IPS-15b (cell line): ENCODE results near the gene BCAR1.
"Not testable (repeated sequence)": the region's sequence is repeated elsewhere in the genome, so short reads cannot be mapped to it uniquely, and the experiment has no call there.

ENCODE experiments used
- H3K27me3 ChIP-seq: one replicate; pipeline ENCODE4 v1.6.1; 2013; ENCODE audit warnings: low read length; ENCODE audit not compliant: control insufficient read depth, insufficient read depth
- H3K36me3 ChIP-seq: one replicate; pipeline ENCODE4 v1.6.1; 2013; ENCODE audit warnings: low read length; ENCODE audit not compliant: control insufficient read depth, insufficient read depth
- H3K4me1 ChIP-seq: one replicate; pipeline ENCODE4 v1.6.1; 2013; ENCODE audit warnings: mild to moderate bottlenecking, low read length; ENCODE audit not compliant: control insufficient read depth, insufficient read depth
- H3K4me3 ChIP-seq: one replicate; pipeline ENCODE4 v1.5.1; 2013; ENCODE audit warnings: low read depth, low read length
- H3K9ac ChIP-seq: one replicate; pipeline ENCODE4 v1.6.1; 2013; ENCODE audit warnings: low read depth, mild to moderate bottlenecking, low read length
- H3K9me3 ChIP-seq: one replicate; pipeline ENCODE4 v1.6.1; 2013; ENCODE audit warnings: mild to moderate bottlenecking, low read length; ENCODE audit not compliant: control insufficient read depth, insufficient read depth

Gene BCAR1

GRCh38 chr16:75240633-75241032 is 10.8 kb downstream of the BCAR1 start:
- not testable (repeated sequence) for H3K9me3 ChIP-seq, H3K9ac ChIP-seq, H3K4me3 ChIP-seq, H3K4me1 ChIP-seq, H3K27me3 ChIP-seq
- peaks cover 59% of the 10 kb centered on the region for H3K36me3 ChIP-seq

- peaks cover 69% of the 10 kb centered on the region for H3K36me3 ChIP-seq
- H3K27me3 ChIP-seq = no peaks in the 10 kb centered on the region
- no peak overlapping the region for H3K9ac ChIP-seq
- no peaks in the 10 kb centered on the region for H3K9me3 ChIP-seq
- peaks cover 4% of the 10 kb centered on the region for H3K4me1 ChIP-seq
- no peak overlapping the region for H3K4me3 ChIP-seq
Measured at GRCh38 chr16:75239542-75240122, 11.8 kb downstream of the BCAR1 start.

GRCh38 chr16:75238853-75239541 is 12.4 kb downstream of the BCAR1 start:
- H3K27me3 ChIP-seq = no peaks in the 10 kb centered on the region
- no peaks in the 10 kb centered on the region for H3K9me3 ChIP-seq
- no peaks in the 10 kb centered on the region for H3K4me1 ChIP-seq
- H3K4me3 ChIP-seq = no peak overlapping the region
- peak overlapping the region; percentile 47 for H3K9ac ChIP-seq
- peaks cover 71% of the 10 kb centered on the region for H3K36me3 ChIP-seq

GRCh38 chr16:75238132-75238852 is 13.1 kb downstream of the BCAR1 start:
- H3K9ac ChIP-seq = peak overlapping the region; percentile 47
- H3K4me1 ChIP-seq = no peaks in the 10 kb centered on the region
- H3K36me3 ChIP-seq = peaks cover 68% of the 10 kb centered on the region
- H3K4me3 ChIP-seq = no peak overlapping the region
- no peaks in the 10 kb centered on the region for H3K9me3 ChIP-seq
- no peaks in the 10 kb centered on the region for H3K27me3 ChIP-seq

- no peaks in the 10 kb centered on the region for H3K4me1 ChIP-seq
- no peaks in the 10 kb centered on the region for H3K9me3 ChIP-seq
- no peaks in the 10 kb centered on the region for H3K27me3 ChIP-seq
- H3K9ac ChIP-seq = no peak overlapping the region
- H3K4me3 ChIP-seq = no peak overlapping the region
- peaks cover 69% of the 10 kb centered on the region for H3K36me3 ChIP-seq
Measured at GRCh38 chr16:75237398-75238131, 13.9 kb downstream of the BCAR1 start.

- no peaks in the 10 kb centered on the region for H3K4me1 ChIP-seq
- no peak overlapping the region for H3K9ac ChIP-seq
- H3K4me3 ChIP-seq = no peak overlapping the region
- no peaks in the 10 kb centered on the region for H3K27me3 ChIP-seq
- H3K9me3 ChIP-seq = no peaks in the 10 kb centered on the region
- peaks cover 66% of the 10 kb centered on the region for H3K36me3 ChIP-seq
Measured at GRCh38 chr16:75236736-75237397, 14.6 kb downstream of the BCAR1 start.

- peaks cover 62% of the 10 kb centered on the region for H3K36me3 ChIP-seq
Measured at GRCh38 chr16:75236232-75236631, 15.2 kb downstream of the BCAR1 start.

GRCh38 chr16:75235721-75236193 is 15.7 kb downstream of the BCAR1 start:
- H3K4me3 ChIP-seq = no peak overlapping the region
- H3K9me3 ChIP-seq = no peaks in the 10 kb centered on the region
- H3K4me1 ChIP-seq = no peaks in the 10 kb centered on the region
- no peak overlapping the region for H3K9ac ChIP-seq
- H3K27me3 ChIP-seq = no peaks in the 10 kb centered on the region
- peaks cover 58% of the 10 kb centered on the region for H3K36me3 ChIP-seq

More at GRCh38 chr16:75236232-75236631, 15.2 kb downstream of the BCAR1 start:
- no peaks in the 10 kb centered on the region for H3K27me3 ChIP-seq
- no peaks in the 10 kb centered on the region for H3K9me3 ChIP-seq
- no peak overlapping the region for H3K9ac ChIP-seq
- no peak overlapping the region for H3K4me3 ChIP-seq
- no peaks in the 10 kb centered on the region for H3K4me1 ChIP-seq

- Histone ChIP-seq H3K27me3 (no peaks in the 10 kb centered on the region), H3K9ac (no peak overlapping the region), H3K4me1 (no peaks in the 10 kb centered on the region), H3K9me3 (no peaks in the 10 kb centered on the region), H3K36me3 (peaks cover 56% of the 10 kb centered on the region), H3K4me3 (no peak overlapping the region)
Measured at GRCh38 chr16:75234856-75235696, 16.3 kb downstream of the BCAR1 start.

GRCh38 chr16:75233611-75233938 is 17.8 kb downstream of the BCAR1 start:
- Histone ChIP-seq H3K9ac (no peak overlapping the region), H3K27me3 (no peaks in the 10 kb centered on the region), H3K36me3 (peaks cover 61% of the 10 kb centered on the region), H3K9me3 (no peaks in the 10 kb centered on the region), H3K4me3 (no peak overlapping the region), H3K4me1 (no peaks in the 10 kb centered on the region)
